Measurements from ENCODE around the gene RNF149.
A peak's percentile ranks its signal among the peaks of the same experiment; 100 is the strongest.

The RNF149 gene

GRCh38 chr2:101310090-101310833 lies 1.8 kb upstream of the RNF149 start:
- Histone ChIP-seq H4K8ac (ENCODE audit: low read depth, low read length) (peak overlapping the region; percentile 48), H4K12ac (ENCODE audit: low read depth, low read length) (no peak overlapping the region), H3K4me1 (ENCODE audit: control insufficient read depth in 1 of 2, insufficient read depth in 2 of 2, low read length in 2 of 2) (peaks cover 4 to 12% of the 10 kb centered on the region in 2 experiments), H2AFZ (ENCODE audit: insufficient read depth, low read length, poor library complexity) (no peak overlapping the region), H2BK12ac (ENCODE audit: low read length) (no peak overlapping the region), H3K79me1 (ENCODE audit: low read length) (peaks cover 14% of the 10 kb centered on the region), H3K27ac (ENCODE audit: low read depth, low read length) (no peak overlapping the region), H3K4me2 (ENCODE audit: low read length) (no peak overlapping the region), H3K18ac (ENCODE audit: low read length) (no peak overlapping the region), H2AK5ac (ENCODE audit: low read length) (no peak overlapping the region), H3K4me3 (ENCODE audit: low read depth, low read length) (no peak overlapping the region), H3K23ac (ENCODE audit: low read length) (no peak overlapping the region), H3K14ac (ENCODE audit: low read length) (no peak overlapping the region), H4K91ac (ENCODE audit: low read depth, low read length) (peak overlapping the region; percentile 17), H3K9ac (ENCODE audit: low read length) (no peak overlapping the region), H2BK5ac (ENCODE audit: low read depth, low read length, poor library complexity) (no peak overlapping the region), H3K27me3 (ENCODE audit: insufficient read depth, low read length) (no peaks in the 10 kb centered on the region), H3K79me2 (ENCODE audit: control insufficient read depth, insufficient read depth, low read length, poor library complexity) (peaks cover 18% of the 10 kb centered on the region), H3K9me3 (ENCODE audit: insufficient read depth, low read depth, low read length) (peaks cover 4% of the 10 kb centered on the region), H3K4ac (ENCODE audit: low read depth, low read length) (no peak overlapping the region), H3K36me3 (ENCODE audit: control insufficient read depth in 1 of 2, insufficient read depth in 2 of 2, low read length in 2 of 2) (no peaks in the 10 kb centered on the region), H2BK120ac (ENCODE audit: insufficient read depth, low read length, poor library complexity) (no peak overlapping the region)
- no CpG with 5 or more reads among the region's 10 CpGs for WGBS (ENCODE audit: extremely low coverage, insufficient coverage, insufficient read length)
- DNase-seq = no peak

- Histone ChIP-seq H3K23ac (ENCODE audit: low read length) (no peak overlapping the region), H3K27me3 (ENCODE audit: insufficient read depth, low read length) (no peaks in the 10 kb centered on the region), H3K9me3 (ENCODE audit: insufficient read depth, low read depth, low read length) (peaks cover 4% of the 10 kb centered on the region), H4K91ac (ENCODE audit: low read depth, low read length) (peak overlapping the region; percentile 76), H2BK120ac (ENCODE audit: insufficient read depth, low read length, poor library complexity) (peak overlapping the region; percentile 42), H3K4ac (ENCODE audit: low read depth, low read length) (peak overlapping the region; percentile 80), H3K4me3 (ENCODE audit: low read depth, low read length) (peak overlapping the region; percentile 93), H3K79me1 (ENCODE audit: low read length) (peaks cover 14% of the 10 kb centered on the region), H4K12ac (ENCODE audit: low read depth, low read length) (peak overlapping the region; percentile 55), H3K9ac (ENCODE audit: low read length) (peak overlapping the region; percentile 93), H3K79me2 (ENCODE audit: control insufficient read depth, insufficient read depth, low read length, poor library complexity) (peaks cover 22% of the 10 kb centered on the region), H2BK12ac (ENCODE audit: low read length) (no peak overlapping the region), H3K4me1 (ENCODE audit: control insufficient read depth in 1 of 2, insufficient read depth in 2 of 2, low read length in 2 of 2) (peaks cover 4 to 15% of the 10 kb centered on the region in 2 experiments), H2BK5ac (ENCODE audit: low read depth, low read length, poor library complexity) (peak overlapping the region; percentile 64), H3K4me2 (ENCODE audit: low read length) (peak overlapping the region; percentile 91), H3K18ac (ENCODE audit: low read length) (peak overlapping the region; percentile 74), H4K8ac (ENCODE audit: low read depth, low read length) (peak overlapping the region; percentile 74), H3K14ac (ENCODE audit: low read length) (peak overlapping the region; percentile 87), H2AK5ac (ENCODE audit: low read length) (peak overlapping the region; percentile 36), H3K27ac (ENCODE audit: low read depth, low read length) (no peak overlapping the region), H2AFZ (ENCODE audit: insufficient read depth, low read length, poor library complexity) (peak overlapping the region; percentile 78), H3K36me3 (ENCODE audit: control insufficient read depth in 1 of 2, insufficient read depth in 2 of 2, low read length in 2 of 2) (no peaks in the 10 kb centered on the region)
- DNase-seq = peak in 1 of 2 donors; percentile 45
- WGBS (ENCODE audit: extremely low coverage, insufficient coverage, insufficient read length) = no CpG with 5 or more reads among the region's 57 CpGs
Measured at GRCh38 chr2:101307950-101308431, 510 bp downstream of the RNF149 start.

GRCh38 chr2:101307503-101307902 lies 998 bp downstream of the RNF149 start:
- Histone ChIP-seq H2AK5ac (ENCODE audit: low read length) (peak overlapping the region; percentile 36), H3K4me2 (ENCODE audit: low read length) (peak overlapping the region; percentile 91), H3K79me1 (ENCODE audit: low read length) (peaks cover 14% of the 10 kb centered on the region), H2BK5ac (ENCODE audit: low read depth, low read length, poor library complexity) (no peak overlapping the region), H3K18ac (ENCODE audit: low read length) (peak overlapping the region; percentile 74), H3K9ac (ENCODE audit: low read length) (peak overlapping the region; percentile 39), H2BK12ac (ENCODE audit: low read length) (no peak overlapping the region), H3K4ac (ENCODE audit: low read depth, low read length) (peak overlapping the region; percentile 80), H2BK120ac (ENCODE audit: insufficient read depth, low read length, poor library complexity) (no peak overlapping the region), H3K27me3 (ENCODE audit: insufficient read depth, low read length) (no peaks in the 10 kb centered on the region), H4K12ac (ENCODE audit: low read depth, low read length) (peak overlapping the region; percentile 55), H3K14ac (ENCODE audit: low read length) (peak overlapping the region; percentile 87), H2AFZ (ENCODE audit: insufficient read depth, low read length, poor library complexity) (no peak overlapping the region), H3K36me3 (ENCODE audit: control insufficient read depth in 1 of 2, insufficient read depth in 2 of 2, low read length in 2 of 2) (peaks cover under 1 to 2% of the 10 kb centered on the region in 2 experiments), H4K8ac (ENCODE audit: low read depth, low read length) (peak overlapping the region; percentile 74), H3K27ac (ENCODE audit: low read depth, low read length) (no peak overlapping the region), H3K9me3 (ENCODE audit: insufficient read depth, low read depth, low read length) (peaks cover 4% of the 10 kb centered on the region), H3K4me3 (ENCODE audit: low read depth, low read length) (peak overlapping the region; percentile 93), H4K91ac (ENCODE audit: low read depth, low read length) (peak overlapping the region; percentile 76), H3K4me1 (ENCODE audit: control insufficient read depth in 1 of 2, insufficient read depth in 2 of 2, low read length in 2 of 2) (peaks cover 4 to 15% of the 10 kb centered on the region in 2 experiments), H3K23ac (ENCODE audit: low read length) (no peak overlapping the region), H3K79me2 (ENCODE audit: control insufficient read depth, insufficient read depth, low read length, poor library complexity) (peaks cover 24% of the 10 kb centered on the region)
- peak; percentile 23 to 53 for DNase-seq
- no CpG with 5 or more reads among the region's 9 CpGs for WGBS (ENCODE audit: extremely low coverage, insufficient coverage, insufficient read length)

- WGBS (ENCODE audit: extremely low coverage, insufficient coverage, insufficient read length) = no CpG with 5 or more reads among the region's 7 CpGs
- Histone ChIP-seq H3K36me3 (ENCODE audit: control insufficient read depth in 1 of 2, insufficient read depth in 2 of 2, low read length in 2 of 2) (peaks cover 2% of the 10 kb centered on the region in 2 experiments), H3K23ac (ENCODE audit: low read length) (no peak overlapping the region), H2BK12ac (ENCODE audit: low read length) (no peak overlapping the region), H4K8ac (ENCODE audit: low read depth, low read length) (no peak overlapping the region), H3K79me1 (ENCODE audit: low read length) (peaks cover 14% of the 10 kb centered on the region), H2BK5ac (ENCODE audit: low read depth, low read length, poor library complexity) (no peak overlapping the region), H3K4me2 (ENCODE audit: low read length) (peak overlapping the region; percentile 91), H3K79me2 (ENCODE audit: control insufficient read depth, insufficient read depth, low read length, poor library complexity) (peaks cover 24% of the 10 kb centered on the region), H4K91ac (ENCODE audit: low read depth, low read length) (no peak overlapping the region), H3K9me3 (ENCODE audit: insufficient read depth, low read depth, low read length) (peaks cover 4% of the 10 kb centered on the region), H2AK5ac (ENCODE audit: low read length) (no peak overlapping the region), H2AFZ (ENCODE audit: insufficient read depth, low read length, poor library complexity) (no peak overlapping the region), H2BK120ac (ENCODE audit: insufficient read depth, low read length, poor library complexity) (no peak overlapping the region), H3K4ac (ENCODE audit: low read depth, low read length) (peak overlapping the region; percentile 25), H3K4me3 (ENCODE audit: low read depth, low read length) (no peak overlapping the region), H3K18ac (ENCODE audit: low read length) (peak overlapping the region; percentile 2), H3K9ac (ENCODE audit: low read length) (no peak overlapping the region), H4K12ac (ENCODE audit: low read depth, low read length) (no peak overlapping the region), H3K4me1 (ENCODE audit: control insufficient read depth in 1 of 2, insufficient read depth in 2 of 2, low read length in 2 of 2) (peaks cover 4 to 15% of the 10 kb centered on the region in 2 experiments), H3K14ac (ENCODE audit: low read length) (no peak overlapping the region), H3K27ac (ENCODE audit: low read depth, low read length) (no peak overlapping the region), H3K27me3 (ENCODE audit: insufficient read depth, low read length) (no peaks in the 10 kb centered on the region)
- DNase-seq = peak in 1 of 2 donors; percentile 16
Measured at GRCh38 chr2:101306410-101306809, 2.1 kb downstream of the RNF149 start.

Measured in trophoblast cell (in vitro differentiated cells and primary cell).